DND-41 (cell line): Measurements from ENCODE around the gene BAIAP2L2.

ENCODE experiments used
- EZH2 ChIP-seq: IDR thresholded peaks from 3 replicates; pipeline ENCODE4 v1.6.1; 2012; ENCODE audit warnings: borderline replicate concordance, low read depth, mild to moderate bottlenecking, moderate library complexity, low read length, inconsistent platforms; ENCODE audit not compliant: severe bottlenecking
- TF ChIP-seq, protein P1 (sequence below): IDR thresholded peaks from 2 replicates; pipeline ENCODE4 v1.5.1; 2012; ENCODE audit warnings: borderline replicate concordance, low read length, moderate library complexity, mild to moderate bottlenecking; ENCODE audit not compliant: poor library complexity, severe bottlenecking; ENCODE audit errors: extremely low read depth

DNA sequence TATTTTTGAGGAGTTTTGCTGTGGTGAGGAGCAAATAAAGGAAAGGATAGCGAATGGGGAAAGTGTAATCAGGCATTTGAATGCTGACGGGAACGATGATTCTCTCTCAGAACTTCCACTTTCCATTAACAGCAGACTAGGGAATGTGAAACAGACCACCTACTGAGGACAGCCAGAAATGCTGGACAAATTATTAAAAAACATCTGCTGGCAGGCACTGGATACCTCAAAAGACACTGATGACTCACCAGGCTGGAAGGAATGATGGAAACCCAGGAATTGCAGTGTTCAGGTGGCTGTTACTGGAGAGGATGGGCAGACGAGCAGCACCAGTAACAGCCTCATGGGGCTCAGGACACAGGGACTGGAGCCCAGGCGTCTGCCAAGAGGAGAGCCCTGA is 37.8 kb upstream of the BAIAP2L2 start:
- TF ChIP-seq, protein P1, sequence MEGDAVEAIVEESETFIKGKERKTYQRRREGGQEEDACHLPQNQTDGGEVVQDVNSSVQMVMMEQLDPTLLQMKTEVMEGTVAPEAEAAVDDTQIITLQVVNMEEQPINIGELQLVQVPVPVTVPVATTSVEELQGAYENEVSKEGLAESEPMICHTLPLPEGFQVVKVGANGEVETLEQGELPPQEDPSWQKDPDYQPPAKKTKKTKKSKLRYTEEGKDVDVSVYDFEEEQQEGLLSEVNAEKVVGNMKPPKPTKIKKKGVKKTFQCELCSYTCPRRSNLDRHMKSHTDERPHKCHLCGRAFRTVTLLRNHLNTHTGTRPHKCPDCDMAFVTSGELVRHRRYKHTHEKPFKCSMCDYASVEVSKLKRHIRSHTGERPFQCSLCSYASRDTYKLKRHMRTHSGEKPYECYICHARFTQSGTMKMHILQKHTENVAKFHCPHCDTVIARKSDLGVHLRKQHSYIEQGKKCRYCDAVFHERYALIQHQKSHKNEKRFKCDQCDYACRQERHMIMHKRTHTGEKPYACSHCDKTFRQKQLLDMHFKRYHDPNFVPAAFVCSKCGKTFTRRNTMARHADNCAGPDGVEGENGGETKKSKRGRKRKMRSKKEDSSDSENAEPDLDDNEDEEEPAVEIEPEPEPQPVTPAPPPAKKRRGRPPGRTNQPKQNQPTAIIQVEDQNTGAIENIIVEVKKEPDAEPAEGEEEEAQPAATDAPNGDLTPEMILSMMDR: no peak
- TF ChIP-seq EZH2: no peak
